DOHH2 (cell line): ENCODE measurements around the gene TGFBR2.

ENCODE experiments used
- EZH2phosphoT487 ChIP-seq: fragments of 200-600 bp; sonication (generic); IDR thresholded peaks from 2 replicates; pipeline ENCODE4 v1.6.1; 2017; ENCODE audit warnings: borderline replicate concordance, mild to moderate bottlenecking, antibody characterized with exemption, low read length, moderate library complexity, mixed read lengths
- TF ChIP-seq, protein P1 (sequence below): fragments of 200-600 bp; sonication (generic); IDR thresholded peaks from one replicate; pipeline ENCODE4 v1.5.1; 2014; ENCODE audit warnings: antibody characterized with exemption, mild to moderate bottlenecking, low read depth, low read length; ENCODE audit not compliant: poor library complexity, severe bottlenecking

DNA sequence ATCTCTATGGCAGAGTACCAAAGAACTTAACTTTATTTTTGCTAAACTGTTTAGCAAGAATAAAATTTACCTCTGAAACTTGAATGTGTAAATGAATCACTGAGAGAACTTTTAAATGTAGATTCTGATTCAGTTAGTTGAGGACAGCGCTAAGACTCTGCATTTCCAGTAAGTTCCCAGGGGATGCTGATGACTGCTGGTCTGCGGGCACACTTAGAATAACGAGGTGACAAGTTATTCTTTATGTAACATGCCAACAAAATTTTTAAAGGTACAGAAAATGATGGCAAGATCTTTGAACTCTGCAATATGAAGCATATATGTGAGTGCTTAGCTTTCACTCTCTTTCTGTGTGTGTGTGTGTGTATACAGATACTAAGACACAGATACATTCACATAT lies 56.4 kb downstream of the TGFBR2 start:
- TF ChIP-seq, protein P1, sequence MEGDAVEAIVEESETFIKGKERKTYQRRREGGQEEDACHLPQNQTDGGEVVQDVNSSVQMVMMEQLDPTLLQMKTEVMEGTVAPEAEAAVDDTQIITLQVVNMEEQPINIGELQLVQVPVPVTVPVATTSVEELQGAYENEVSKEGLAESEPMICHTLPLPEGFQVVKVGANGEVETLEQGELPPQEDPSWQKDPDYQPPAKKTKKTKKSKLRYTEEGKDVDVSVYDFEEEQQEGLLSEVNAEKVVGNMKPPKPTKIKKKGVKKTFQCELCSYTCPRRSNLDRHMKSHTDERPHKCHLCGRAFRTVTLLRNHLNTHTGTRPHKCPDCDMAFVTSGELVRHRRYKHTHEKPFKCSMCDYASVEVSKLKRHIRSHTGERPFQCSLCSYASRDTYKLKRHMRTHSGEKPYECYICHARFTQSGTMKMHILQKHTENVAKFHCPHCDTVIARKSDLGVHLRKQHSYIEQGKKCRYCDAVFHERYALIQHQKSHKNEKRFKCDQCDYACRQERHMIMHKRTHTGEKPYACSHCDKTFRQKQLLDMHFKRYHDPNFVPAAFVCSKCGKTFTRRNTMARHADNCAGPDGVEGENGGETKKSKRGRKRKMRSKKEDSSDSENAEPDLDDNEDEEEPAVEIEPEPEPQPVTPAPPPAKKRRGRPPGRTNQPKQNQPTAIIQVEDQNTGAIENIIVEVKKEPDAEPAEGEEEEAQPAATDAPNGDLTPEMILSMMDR, result no peak
- no peak for TF ChIP-seq EZH2phosphoT487
